ENCODE measurements around the gene CCL17.
"Not testable (repeated sequence)": the region's sequence is repeated elsewhere in the genome, so short reads cannot be mapped to it uniquely, and the experiment has no call there.

CCL17 gene

GRCh38 chr16:57403965-57404817, at the start of gene CCL17:
TSS of gene CCL17 (plus strand) at chr16:57404767. CDS start at chr16:57413933, 9,166 bp downstream.
- DNase-seq (ENCODE audit: low read depth in 2 of 2, low spot score in 1 of 2) = no peak

- DNase-seq (ENCODE audit: low read depth in 2 of 2, low spot score in 1 of 2) = no peak
Measured at GRCh38 chr16:57355898-57356414, 48.6 kb upstream of the CCL17 start.

- no peak for DNase-seq (ENCODE audit: low read depth in 2 of 2, low spot score in 1 of 2)
Measured at GRCh38 chr16:57356547-57356946, 48.0 kb upstream of the CCL17 start.

- DNase-seq (ENCODE audit: low read depth in 2 of 2, low spot score in 1 of 2) = no peak
Measured at GRCh38 chr16:57357330-57358085, 47.1 kb upstream of the CCL17 start.

GRCh38 chr16:57358086-57358420, 46.5 kb upstream of the CCL17 start:
- DNase-seq (ENCODE audit: low read depth in 2 of 2, low spot score in 1 of 2) = no peak

- no peak for DNase-seq (ENCODE audit: low read depth in 2 of 2, low spot score in 1 of 2)
Measured at GRCh38 chr16:57358527-57359095, 46.0 kb upstream of the CCL17 start, which contains the start of gene CCL22. TSS of gene CCL22 (plus strand) at chr16:57358783. CDS start at chr16:57358817, 34 bp downstream.

- no peak for DNase-seq (ENCODE audit: low read depth in 2 of 2, low spot score in 1 of 2)
Measured at GRCh38 chr16:57360321-57360935, 44.1 kb upstream of the CCL17 start.

GRCh38 chr16:57361404-57361803, 43.2 kb upstream of the CCL17 start:
- no peak for DNase-seq (ENCODE audit: low read depth in 2 of 2, low spot score in 1 of 2)

GRCh38 chr16:57364143-57364542, 40.4 kb upstream of the CCL17 start:
- DNase-seq (ENCODE audit: low read depth in 2 of 2, low spot score in 1 of 2) = no peak

- DNase-seq (ENCODE audit: low read depth in 2 of 2, low spot score in 1 of 2) = no peak
Measured at GRCh38 chr16:57366544-57367040, 38.0 kb upstream of the CCL17 start.

GRCh38 chr16:57367116-57367752, 37.3 kb upstream of the CCL17 start:
- no peak for DNase-seq (ENCODE audit: low read depth in 2 of 2, low spot score in 1 of 2)

- no peak for DNase-seq (ENCODE audit: low read depth in 2 of 2, low spot score in 1 of 2)
Measured at GRCh38 chr16:57371494-57372371, 32.8 kb upstream of the CCL17 start.

GRCh38 chr16:57372372-57373116, 32.0 kb upstream of the CCL17 start, which contains the start of gene CX3CL1:
TSS of gene CX3CL1 (plus strand) at chr16:57372490. CDS start at chr16:57372569, 79 bp downstream.
- DNase-seq (ENCODE audit: low read depth in 2 of 2, low spot score in 1 of 2) = no peak

GRCh38 chr16:57373117-57373947, 31.2 kb upstream of the CCL17 start:
- DNase-seq (ENCODE audit: low read depth in 2 of 2, low spot score in 1 of 2) = no peak

- DNase-seq (ENCODE audit: low read depth in 2 of 2, low spot score in 1 of 2) = no peak
Measured at GRCh38 chr16:57374067-57374534, 30.5 kb upstream of the CCL17 start.

- DNase-seq (ENCODE audit: low read depth in 2 of 2, low spot score in 1 of 2) = not testable (repeated sequence)
Measured at GRCh38 chr16:57374925-57375465, 29.6 kb upstream of the CCL17 start.

GRCh38 chr16:57376313-57376818, 28.2 kb upstream of the CCL17 start:
- DNase-seq (ENCODE audit: low read depth in 2 of 2, low spot score in 1 of 2) = no peak

Measured in stimulated activated CD8-positive, alpha-beta memory T cell treated with anti-CD3 and anti-CD28 coated beads, Interleukin-4, amount 100 ng/mL, for 1 hour (primary cell).